AG04450 (cell line): ENCODE measurements around the gene JMJD7. TPM values are rescaled to one million over a fixed set of nuclear protein-coding genes. Genes with fewer than 3 reads are reported as not detected.

Experiments used
- CTCF ChIA-PET: fragments of 300-600, 350-600 bp; formaldehyde crosslinking; extraction: SDS; loops from one replicate; lab custom pipeline; 2022; ENCODE audit warnings: antibody characterized with exemption, inconsistent platforms; lab: Charles Lee
- POLR2A ChIA-PET: fragments of 350-600 bp; formaldehyde crosslinking; extraction: SDS; loops from one replicate; lab custom pipeline; 2021; ENCODE audit warnings: antibody characterized with exemption, inconsistent platforms; lab: Yijun Ruan, JAX
- DNase-seq: peaks from one replicate; pipeline ENCODE4 v3.0.0-alpha.2; 2011; ENCODE audit warnings: low read depth, low spot score
- H3K27ac ChIP-seq: one replicate; pipeline ENCODE4 v1.5.1; 2012; ENCODE audit warnings: low read depth, low read length, control low read depth
- H3K27me3 ChIP-seq: one replicate; pipeline ENCODE4 v1.6.0; 2012; ENCODE audit warnings: low read length; ENCODE audit not compliant: control insufficient read depth, insufficient read depth
- H3K4me3 ChIP-seq: 2 replicates; pipeline ENCODE4 v1.5.1; 2011; ENCODE audit warnings: mild to moderate bottlenecking, low read depth, low read length, control low read depth
- H3K9me3 ChIP-seq: 2 replicates; pipeline ENCODE4 v1.5.1; 2012; ENCODE audit warnings: low read length; ENCODE audit not compliant: control insufficient read depth, insufficient read depth
- polyA plus RNA-seq: library from polyadenylated mRNA; depleted of rRNA; stranded (reverse); fragments of >200 nt; gene quantifications from 2 replicates; pipeline ENCODE4 v1.2.3, GENCODE V29; 2011
- TF ChIP-seq, protein P1 (sequence below): IDR thresholded peaks from 2 replicates; pipeline ENCODE4 v1.5.1; 2011; ENCODE audit warnings: low read depth, low read length, control low read depth, inconsistent platforms

JMJD7 gene
- polyA plus RNA-seq, 1 experiment = 5.1 TPM

DNA sequence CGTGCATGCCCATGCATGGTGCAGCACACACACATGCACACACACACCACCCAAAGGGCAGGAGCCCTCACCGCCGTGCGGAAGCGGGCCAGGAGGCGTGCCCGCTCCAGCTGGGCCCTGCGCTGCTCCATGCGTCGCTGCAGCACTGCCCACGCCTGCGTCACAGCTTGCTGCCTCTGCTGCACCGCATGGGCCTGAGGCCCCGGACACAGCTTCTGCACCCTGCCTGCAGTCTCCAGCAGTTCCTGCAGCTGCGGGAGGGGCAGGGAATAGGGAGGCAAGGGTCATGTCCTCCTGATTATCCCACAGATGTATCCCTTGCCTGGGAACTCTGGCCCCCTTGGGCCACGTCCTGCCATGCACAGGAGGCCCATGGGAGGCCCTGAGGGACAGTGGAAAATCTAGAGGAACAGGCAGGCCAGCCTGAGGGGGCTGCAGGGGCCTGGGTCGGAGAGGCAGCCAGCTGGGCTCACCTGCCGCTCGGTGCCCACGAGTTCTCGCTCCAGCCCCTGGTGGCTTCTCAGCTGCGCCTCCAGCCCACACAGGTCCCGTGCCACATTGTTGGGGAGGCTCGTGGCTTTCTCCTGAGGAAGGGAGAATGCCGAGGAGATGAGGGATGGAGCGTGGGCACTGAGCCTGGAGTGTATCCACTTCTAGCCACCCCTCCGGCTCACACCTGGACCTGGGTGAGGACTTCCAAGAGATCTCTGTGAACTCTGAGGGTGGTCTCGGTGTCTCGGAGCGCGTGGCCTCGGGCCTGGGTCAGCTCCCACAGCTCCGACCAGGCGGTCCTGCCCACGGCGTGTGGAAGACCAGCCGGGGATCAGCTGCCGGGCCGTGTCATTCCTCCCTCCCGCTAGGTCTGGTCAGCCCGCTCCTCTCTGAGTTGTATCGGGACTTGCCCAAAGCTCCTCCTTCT, 42.1 kb downstream of the JMJD7 start:
- ChIA-PET POLR2A (interaction anchor here (0.5 to 1.3 kb wide), 3 partner anchors 34 to 625 kb away, joined by 3 to 6 read pairs (median 3); partner anchors contain the start of genes RPAP1 and SNAP23), CTCF (no interaction called here)
- H3K27me3 ChIP-seq = peaks cover 7% of the 10 kb centered on the region
- DNase-seq = no peak
- H3K9me3 ChIP-seq = no peaks in the 10 kb centered on the region; the same call in 1 of the 2 replicates
- no peak overlapping the region for H3K27ac ChIP-seq
- TF ChIP-seq, protein P1, sequence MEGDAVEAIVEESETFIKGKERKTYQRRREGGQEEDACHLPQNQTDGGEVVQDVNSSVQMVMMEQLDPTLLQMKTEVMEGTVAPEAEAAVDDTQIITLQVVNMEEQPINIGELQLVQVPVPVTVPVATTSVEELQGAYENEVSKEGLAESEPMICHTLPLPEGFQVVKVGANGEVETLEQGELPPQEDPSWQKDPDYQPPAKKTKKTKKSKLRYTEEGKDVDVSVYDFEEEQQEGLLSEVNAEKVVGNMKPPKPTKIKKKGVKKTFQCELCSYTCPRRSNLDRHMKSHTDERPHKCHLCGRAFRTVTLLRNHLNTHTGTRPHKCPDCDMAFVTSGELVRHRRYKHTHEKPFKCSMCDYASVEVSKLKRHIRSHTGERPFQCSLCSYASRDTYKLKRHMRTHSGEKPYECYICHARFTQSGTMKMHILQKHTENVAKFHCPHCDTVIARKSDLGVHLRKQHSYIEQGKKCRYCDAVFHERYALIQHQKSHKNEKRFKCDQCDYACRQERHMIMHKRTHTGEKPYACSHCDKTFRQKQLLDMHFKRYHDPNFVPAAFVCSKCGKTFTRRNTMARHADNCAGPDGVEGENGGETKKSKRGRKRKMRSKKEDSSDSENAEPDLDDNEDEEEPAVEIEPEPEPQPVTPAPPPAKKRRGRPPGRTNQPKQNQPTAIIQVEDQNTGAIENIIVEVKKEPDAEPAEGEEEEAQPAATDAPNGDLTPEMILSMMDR = no peak
- H3K4me3 ChIP-seq = no peak overlapping the region

DNA sequence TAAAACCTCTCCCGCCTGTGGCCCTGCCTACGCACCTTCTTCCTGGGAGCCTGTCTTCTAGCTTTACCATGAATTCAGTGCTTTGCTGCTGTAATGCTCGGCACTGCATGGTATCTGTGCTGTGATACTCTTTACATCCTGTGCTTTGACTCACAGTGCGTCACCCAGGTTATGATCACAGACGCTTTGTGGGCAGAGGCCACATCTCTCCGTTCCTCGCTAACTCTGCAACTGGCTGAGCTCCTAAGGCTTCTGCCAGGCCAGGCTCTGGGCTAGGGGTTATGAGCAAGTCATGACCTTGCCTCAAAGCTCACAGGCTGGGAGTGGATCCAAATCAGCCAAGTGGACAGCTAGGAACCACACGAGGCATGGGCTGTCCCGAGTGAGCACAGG, 42.8 kb downstream of the JMJD7 start:
- ChIA-PET POLR2A (interaction anchor here (0.6 to 1.3 kb wide), 4 partner anchors 9 to 327 kb away, joined by 3 to 6 read pairs (median 3); partner anchors contain the start of gene RPAP1), CTCF (no interaction called here)
- peaks cover 6% of the 10 kb centered on the region for H3K27me3 ChIP-seq
- peak; percentile 57 for DNase-seq
- no peak overlapping the region for H3K27ac ChIP-seq
- H3K9me3 ChIP-seq = no peaks in the 10 kb centered on the region; the same call in 1 of the 2 replicates
- TF ChIP-seq, protein P1 = no peak
- H3K4me3 ChIP-seq = no peak overlapping the region

DNA sequence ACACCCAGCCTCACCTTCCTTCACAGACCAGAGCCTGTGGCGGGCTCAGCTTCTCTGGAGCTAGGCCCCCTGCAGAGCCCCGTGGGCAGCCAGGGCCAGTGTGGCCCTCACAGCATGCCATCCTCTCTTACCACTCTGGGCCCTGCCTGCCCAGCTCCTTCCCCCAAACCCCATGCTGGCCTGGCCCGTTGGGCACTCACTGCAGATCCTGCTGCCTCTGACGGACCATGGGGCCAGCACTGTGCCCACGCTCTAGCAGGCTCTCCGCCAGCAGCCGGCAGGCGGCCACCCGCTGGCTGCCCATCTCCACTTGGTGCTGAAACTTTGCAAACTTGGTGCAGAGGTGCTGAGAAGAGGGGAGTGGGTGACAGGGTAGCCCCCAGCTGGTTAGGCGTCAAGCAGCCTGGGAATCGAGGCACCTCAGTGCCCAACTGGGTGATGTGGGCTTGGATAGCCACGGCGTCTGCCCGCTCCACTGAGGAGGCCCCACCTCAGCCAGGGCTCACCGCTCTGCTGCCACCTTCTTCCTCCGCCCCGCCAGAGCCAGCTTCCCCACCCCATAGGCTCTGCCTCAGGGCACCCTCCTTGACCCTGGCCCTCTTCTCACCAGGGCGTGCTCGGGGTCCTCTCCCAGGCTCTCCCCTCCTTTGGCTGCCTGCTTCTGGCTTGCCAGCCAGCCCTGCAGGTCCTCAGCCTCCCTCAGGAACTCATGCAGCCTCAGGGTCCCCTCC, 43.4 kb downstream of the JMJD7 start:
- H3K27me3 ChIP-seq = peaks cover 6% of the 10 kb centered on the region
- TF ChIP-seq, protein P1 = no peak
- H3K27ac ChIP-seq = no peak overlapping the region
- no peaks in the 10 kb centered on the region; the same call in 1 of the 2 replicates for H3K9me3 ChIP-seq
- no peak overlapping the region for H3K4me3 ChIP-seq
- DNase-seq = no peak
- ChIA-PET POLR2A (interaction anchor here (0.7 to 1.3 kb wide), 3 partner anchors 8 to 33 kb away, joined by 3 read pairs; no protein-coding TSS in a partner anchor), CTCF (no interaction called here)

DNA sequence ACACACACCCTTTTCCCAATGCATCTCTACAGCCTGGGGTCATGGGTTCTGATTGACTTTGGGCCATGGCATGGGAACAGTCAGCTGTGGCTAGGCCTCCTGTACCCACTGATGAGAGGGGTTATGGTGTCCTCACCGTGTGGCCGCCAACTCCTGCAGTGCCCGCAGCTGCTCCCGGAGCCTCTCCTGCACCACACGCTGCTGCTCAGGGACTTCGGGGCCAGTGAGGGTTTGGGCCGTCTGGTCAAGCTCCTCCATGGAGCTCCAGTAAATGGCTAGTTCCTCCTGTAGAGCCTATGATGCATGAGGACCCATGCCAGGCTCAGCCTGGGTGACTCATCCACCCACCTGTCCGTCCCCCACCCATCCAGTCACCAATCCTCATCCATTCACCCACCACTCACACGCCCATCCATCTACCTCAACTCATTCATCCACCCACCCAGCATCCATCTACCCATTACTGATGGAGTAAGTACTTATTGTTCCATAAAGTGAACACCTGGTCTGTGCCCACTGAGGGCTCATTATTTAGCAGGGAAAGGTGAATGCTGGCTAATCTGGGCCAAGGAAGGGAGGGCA, 44.4 kb downstream of the JMJD7 start:
- Histone ChIP-seq H3K27me3 (peaks cover 7% of the 10 kb centered on the region), H3K27ac (no peak overlapping the region), H3K9me3 (no peaks in the 10 kb centered on the region; the same call in 1 of the 2 replicates), H3K4me3 (no peak overlapping the region)
- no peak for DNase-seq
- POLR2A ChIA-PET = no interaction called here
- CTCF ChIA-PET = no interaction called here
- TF ChIP-seq, protein P1 = no peak
